Fibroblast of the conjunctiva (primary cell): ENCODE data around the gene AGAP1.

ENCODE experiments used
- DNase-seq: peaks from one replicate; pipeline ENCODE4 v3.0.0-alpha.2; 2010; ENCODE audit warnings: low read depth

AGAP1 gene

GRCh38 chr2:236163471-236164200 lies 669.8 kb downstream of the AGAP1 start:
- DNase-seq: no peak

- DNase-seq: no peak
Observed at GRCh38 chr2:236164201-236164924, 670.5 kb downstream of the AGAP1 start.

- DNase-seq: no peak
Observed at GRCh38 chr2:236164925-236165841, 671.3 kb downstream of the AGAP1 start.

GRCh38 chr2:236165842-236166795 lies 672.3 kb downstream of the AGAP1 start:
- DNase-seq: no peak

GRCh38 chr2:236166796-236167296 lies 673.0 kb downstream of the AGAP1 start:
- DNase-seq: no peak

GRCh38 chr2:236167297-236168109 lies 673.7 kb downstream of the AGAP1 start:
- DNase-seq: no peak

GRCh38 chr2:236168110-236169080 lies 674.6 kb downstream of the AGAP1 start, which contains the start of gene GBX2:
TSS of gene GBX2 (minus strand) at chr2:236168386. CDS start at chr2:236167971, 415 bp downstream.
- DNase-seq: no peak

- no peak for DNase-seq
Observed at GRCh38 chr2:236169151-236169721, 675.4 kb downstream of the AGAP1 start.

- no peak for DNase-seq
Observed at GRCh38 chr2:236169741-236170589, 676.1 kb downstream of the AGAP1 start.

- DNase-seq: no peak
Observed at GRCh38 chr2:236170590-236171165, 676.8 kb downstream of the AGAP1 start.

- no peak for DNase-seq
Observed at GRCh38 chr2:236171181-236171679, 677.4 kb downstream of the AGAP1 start.

- DNase-seq: no peak
Observed at GRCh38 chr2:236171680-236172254, 677.9 kb downstream of the AGAP1 start.

- no peak for DNase-seq
Observed at GRCh38 chr2:236172255-236173035, 678.6 kb downstream of the AGAP1 start.

GRCh38 chr2:236173036-236173728 lies 679.3 kb downstream of the AGAP1 start:
- DNase-seq: no peak
